ENCODE results near the gene OR52A5.

OR52A5 gene

DNA sequence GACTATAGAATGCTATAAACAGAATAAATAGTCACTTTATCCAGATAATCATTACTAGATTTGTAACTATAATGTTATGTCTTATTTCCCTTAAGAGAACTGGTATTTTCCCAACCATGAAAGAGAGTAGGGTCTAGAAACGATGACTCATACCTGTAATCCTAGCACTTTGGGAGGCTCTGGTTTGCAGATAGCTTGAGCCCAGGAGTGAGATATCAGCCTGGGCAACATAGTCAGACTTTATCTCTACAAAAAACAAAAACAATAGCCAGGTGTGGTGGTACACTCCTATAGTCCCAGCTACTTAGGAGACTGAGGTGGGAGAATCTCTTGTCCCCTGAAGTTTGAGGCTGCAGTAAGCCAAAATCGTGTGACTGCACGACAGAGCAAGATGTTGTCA, 30.9 kb downstream of the OR52A5 start:
- DNase-seq: no peak

GRCh38 chr11:5103066-5103465, 35.1 kb downstream of the OR52A5 start:
- no peak for DNase-seq

DNA sequence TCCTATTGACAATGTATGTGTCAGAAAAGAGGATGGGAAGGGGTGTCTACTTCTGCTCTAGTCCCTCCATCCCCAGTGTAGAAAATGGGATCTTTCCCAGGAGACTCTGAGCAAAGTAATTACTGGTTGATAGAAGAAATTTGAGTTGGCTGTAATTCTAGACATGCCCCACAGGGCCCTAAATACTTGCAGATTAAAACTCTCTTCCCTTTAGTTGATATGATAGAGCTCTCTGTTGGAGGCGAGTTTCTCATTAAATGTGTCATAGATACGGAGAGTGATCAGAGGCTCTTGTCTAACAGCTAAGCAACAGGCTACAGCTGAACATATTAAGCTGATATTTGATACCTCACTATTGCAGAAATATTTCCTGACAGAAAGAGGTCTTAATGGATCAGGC, 35.9 kb downstream of the OR52A5 start:
- DNase-seq: no peak

DNA sequence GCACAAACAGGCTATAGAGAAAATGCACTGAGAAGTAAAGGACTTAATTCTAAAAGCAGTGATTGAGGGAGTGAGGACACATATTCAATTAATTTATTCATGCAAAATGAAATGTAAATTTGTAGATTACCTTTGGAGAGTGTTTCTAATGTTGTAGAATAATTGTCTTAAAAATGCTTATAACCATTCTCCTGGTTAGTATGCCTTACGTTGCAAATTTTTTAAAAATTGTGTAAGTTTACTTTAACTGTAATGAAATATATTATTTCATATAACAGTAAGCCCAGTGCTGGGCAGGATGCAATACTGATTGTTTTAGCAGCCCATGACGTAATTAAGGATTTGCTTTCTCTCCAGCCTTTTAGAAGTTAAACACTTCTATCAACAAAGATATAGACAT, 42.1 kb downstream of the OR52A5 start:
- no peak for DNase-seq

DNA sequence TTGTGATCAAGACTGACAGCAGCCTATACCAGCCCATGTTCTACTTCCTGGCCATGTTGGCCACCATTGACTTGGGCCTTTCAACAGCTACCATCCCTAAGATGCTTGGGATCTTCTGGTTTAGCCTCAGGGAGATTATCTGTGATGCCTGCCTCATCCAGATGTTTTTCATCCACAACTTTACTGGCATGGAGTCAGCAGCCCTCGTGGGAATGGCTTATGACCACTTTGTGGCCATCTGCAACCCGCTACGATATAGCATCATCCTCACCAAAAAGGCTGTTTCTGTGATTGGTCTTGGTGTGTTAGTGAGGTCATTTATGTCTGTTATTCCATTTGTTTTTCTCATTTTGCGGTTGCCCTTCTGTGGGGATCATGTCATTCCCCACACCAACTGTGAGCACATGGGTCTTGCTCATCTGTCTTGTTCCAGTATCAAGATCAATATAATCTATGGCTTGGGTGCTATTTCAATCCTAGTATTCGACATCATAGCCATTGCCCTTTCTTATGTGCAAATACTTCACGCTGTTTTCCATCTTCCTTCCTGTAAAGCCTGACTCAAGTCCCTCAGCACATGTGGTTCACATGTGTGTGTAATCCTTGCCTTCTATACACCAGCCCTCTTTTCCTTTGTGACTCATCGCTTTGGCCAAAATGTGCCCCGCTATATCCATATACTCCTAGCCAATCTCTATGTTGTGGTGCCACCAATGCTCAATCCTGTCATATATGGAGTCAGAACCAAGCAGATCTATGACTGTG, 45.2 kb downstream of the OR52A5 start:
- no peak for DNase-seq

GRCh38 chr11:5090668-5091067, 47.5 kb downstream of the OR52A5 start:
- no peak for DNase-seq

DNA sequence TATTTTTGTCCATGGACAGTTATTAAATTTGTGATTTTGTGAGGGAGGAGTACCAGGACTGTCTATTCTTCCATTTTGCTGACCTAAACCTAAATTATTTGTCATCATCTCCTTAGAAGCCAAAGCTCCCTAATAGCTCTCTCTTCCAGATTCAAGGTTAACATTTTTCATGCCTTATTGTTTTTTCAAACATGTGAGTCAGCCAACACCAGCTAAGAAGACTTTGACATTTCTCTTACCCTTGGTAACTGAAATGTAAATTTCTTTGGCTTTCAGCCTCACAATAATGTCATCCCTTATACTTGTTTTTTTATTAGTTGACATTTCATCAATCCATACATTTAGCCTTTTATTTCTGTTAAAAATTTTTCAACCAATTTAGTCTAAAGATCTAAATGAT, 49.6 kb downstream of the OR52A5 start:
- no peak for DNase-seq

GRCh38 chr11:5083602-5084001, 54.6 kb downstream of the OR52A5 start:
- no peak for DNase-seq

GRCh38 chr11:5081405-5081804, 56.8 kb downstream of the OR52A5 start:
- no peak for DNase-seq
